K562 (cell line): ENCODE measurements around the gene LOXL3. TPM values are rescaled to one million over a fixed set of nuclear protein-coding genes. Genes with fewer than 3 reads are reported as not detected.
A peak's percentile ranks its signal among the peaks of the same experiment; 100 is the strongest.

ENCODE experiments used
- ADNP ChIP-seq: fragments of 200-800 bp; sonication (Bioruptor generic); IDR thresholded peaks from 2 replicates; pipeline ENCODE4 v1.6.1; 2016; ENCODE audit warnings: missing genetic modification characterization, missing compliant biosample characterization
- BHLHE40 ChIP-seq: IDR thresholded peaks from 2 replicates; pipeline ENCODE4 v1.6.1; 2011; ENCODE audit warnings: low read length, improper control_type of control experiment
- FOS ChIP-seq: IDR thresholded peaks from 3 replicates; pipeline ENCODE4 v1.6.1; 2011; ENCODE audit not compliant: insufficient read length; ENCODE audit errors: extremely low read depth
- LCOR ChIP-seq: sonication (generic); formaldehyde crosslinking; IDR thresholded peaks from 2 replicates; pipeline ENCODE4 v1.8.0; 2022; ENCODE audit warnings: mild to moderate bottlenecking, missing genetic modification reagents
- TCF7 ChIP-seq: sonication (generic); IDR thresholded peaks from 2 replicates; pipeline ENCODE4 v1.6.1; 2016; ENCODE audit warnings: antibody characterized with exemption, borderline replicate concordance
- ZC3H8 ChIP-seq: fragments of 450-650 bp; IDR thresholded peaks from 2 replicates; pipeline ENCODE4 v1.6.1; 2017
- ZNF134 ChIP-seq: fragments of 250-450 bp; sonication (Bioruptor Pico); conservative IDR thresholded peaks from 2 replicates; pipeline ENCODE4 v1.4.0; 2020
- ZNF184 ChIP-seq: sonication (generic); formaldehyde crosslinking; IDR thresholded peaks from 2 replicates; pipeline ENCODE4 v1.5.0; 2020; ENCODE audit warnings: missing genetic modification reagents
- ZNF24 ChIP-seq: fragments of 450-650 bp; IDR thresholded peaks from 2 replicates; pipeline ENCODE4 v1.6.1; 2016
- ZNF41 ChIP-seq: fragments of 250-450 bp; sonication (Bioruptor Pico); conservative IDR thresholded peaks from 2 replicates; pipeline ENCODE4 v1.4.0; 2020; ENCODE audit warnings: mild to moderate bottlenecking
- polyA plus RNA-seq, 8 experiments: library from polyadenylated mRNA; depleted of rRNA in 4 of 8; stranded (reverse) in 5 of 8; unstranded in 3 of 8; fragments of >200 nt; fragmentation: Nextera tagmentation in 2 of 8; fragmentation: Illumina TruSeq in 1 of 8; extraction: Ambion mirVana in 2 of 8; extraction: Trizol in 1 of 8; gene quantifications; 2 replicates each; pipeline versions ENCODE4 v1.2.1 to v1.2.3, GENCODE V29; 2011 to 2014; ENCODE audit warnings: inconsistent platforms in 1 of 8, missing spikeins in 1 of 8
- total RNA-seq, 7 experiments: library from RNA; depleted of rRNA in 6 of 7; stranded (reverse); fragments of >200 nt in 6 of 7; fragmentation: Illumina TruSeq in 2 of 7; extraction: Trizol in 2 of 7; gene quantifications; 2 replicates each; pipeline versions ENCODE4 v1.2.1 to v1.2.3, GENCODE V29; 2011 to 2021; ENCODE audit warnings: low replicate concordance in 1 of 7
- TF ChIP-seq, protein P1 (sequence below): sonication (generic); formaldehyde crosslinking; IDR thresholded peaks from 2 replicates; pipeline ENCODE4 v1.8.0; 2023; ENCODE audit warnings: missing genetic modification reagents, mild to moderate bottlenecking, borderline replicate concordance
- TF ChIP-seq, protein P2 (sequence below): IDR thresholded peaks from 2 replicates; pipeline ENCODE4 v1.6.1; 2014; ENCODE audit warnings: antibody characterized with exemption
- TF ChIP-seq, protein P3 (sequence below): sonication (generic); formaldehyde crosslinking; IDR thresholded peaks from 2 replicates; pipeline ENCODE4 v1.8.1; 2022; ENCODE audit warnings: missing genetic modification reagents
- TF ChIP-seq, protein P4 (sequence below): fragments of 250-450 bp; sonication (Bioruptor Pico); IDR thresholded peaks from 2 replicates; pipeline ENCODE4 v1.4.0; 2020; ENCODE audit warnings: mild to moderate bottlenecking, moderate library complexity, borderline replicate concordance
- TF ChIP-seq, protein P5 (sequence below): fragments of 450-650 bp; formaldehyde crosslinking; IDR thresholded peaks from 2 replicates; pipeline ENCODE4 v1.4.0; 2020; ENCODE audit warnings: mild to moderate bottlenecking, moderate library complexity

LOXL3 gene
- total and polyA plus RNA-seq, 9 of the 15 experiments (the other 6 are each of a cell fraction or from before 2014, with no cell fraction given): 0.22 to 0.99 (median 0.31) TPM

DNA sequence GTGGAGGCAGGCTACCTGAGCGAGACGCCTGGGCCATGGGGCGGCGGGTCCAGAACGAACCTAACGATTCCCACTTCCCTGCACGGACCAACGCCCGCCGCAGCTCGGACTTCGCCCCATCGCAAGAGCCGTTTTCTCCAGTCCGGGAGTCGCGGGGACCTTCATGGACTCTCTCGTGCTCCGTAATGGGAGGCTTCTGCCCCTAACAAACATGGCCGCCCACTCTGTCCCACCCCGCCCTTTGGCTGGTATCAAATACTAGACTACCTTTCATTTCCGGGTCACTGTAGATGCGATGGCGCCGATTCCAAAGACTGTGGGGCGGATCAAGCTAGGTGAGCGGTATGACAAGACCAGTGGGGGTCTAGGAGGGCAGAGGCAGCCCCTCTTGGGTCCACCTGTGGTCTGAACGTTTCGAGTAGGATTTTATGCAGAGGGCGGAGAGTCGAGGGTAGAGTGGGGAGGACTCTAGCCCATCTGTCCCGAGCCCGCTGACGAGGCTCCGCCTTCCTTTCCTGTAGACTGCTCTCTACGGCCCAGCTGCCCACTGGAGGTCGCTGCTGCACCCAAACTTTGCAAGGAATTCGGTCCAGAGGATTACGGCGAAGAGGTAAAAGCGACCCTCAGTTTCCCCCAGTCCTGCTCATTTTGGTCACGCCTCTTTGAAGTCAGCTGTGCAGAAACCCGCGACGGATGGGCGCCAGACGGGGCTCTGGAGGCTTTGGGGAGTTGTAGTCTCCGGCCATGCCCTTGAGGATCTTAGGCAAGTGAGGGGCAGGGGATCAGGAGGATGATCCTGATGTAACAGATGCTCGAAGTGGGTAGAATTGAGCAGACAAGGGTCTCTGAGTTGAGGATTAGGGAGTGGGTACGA lies 70.7 kb downstream of the LOXL3 start, which contains the start of the genes CCDC142 and TTC31 (continued):
- TF ChIP-seq, protein P1, sequence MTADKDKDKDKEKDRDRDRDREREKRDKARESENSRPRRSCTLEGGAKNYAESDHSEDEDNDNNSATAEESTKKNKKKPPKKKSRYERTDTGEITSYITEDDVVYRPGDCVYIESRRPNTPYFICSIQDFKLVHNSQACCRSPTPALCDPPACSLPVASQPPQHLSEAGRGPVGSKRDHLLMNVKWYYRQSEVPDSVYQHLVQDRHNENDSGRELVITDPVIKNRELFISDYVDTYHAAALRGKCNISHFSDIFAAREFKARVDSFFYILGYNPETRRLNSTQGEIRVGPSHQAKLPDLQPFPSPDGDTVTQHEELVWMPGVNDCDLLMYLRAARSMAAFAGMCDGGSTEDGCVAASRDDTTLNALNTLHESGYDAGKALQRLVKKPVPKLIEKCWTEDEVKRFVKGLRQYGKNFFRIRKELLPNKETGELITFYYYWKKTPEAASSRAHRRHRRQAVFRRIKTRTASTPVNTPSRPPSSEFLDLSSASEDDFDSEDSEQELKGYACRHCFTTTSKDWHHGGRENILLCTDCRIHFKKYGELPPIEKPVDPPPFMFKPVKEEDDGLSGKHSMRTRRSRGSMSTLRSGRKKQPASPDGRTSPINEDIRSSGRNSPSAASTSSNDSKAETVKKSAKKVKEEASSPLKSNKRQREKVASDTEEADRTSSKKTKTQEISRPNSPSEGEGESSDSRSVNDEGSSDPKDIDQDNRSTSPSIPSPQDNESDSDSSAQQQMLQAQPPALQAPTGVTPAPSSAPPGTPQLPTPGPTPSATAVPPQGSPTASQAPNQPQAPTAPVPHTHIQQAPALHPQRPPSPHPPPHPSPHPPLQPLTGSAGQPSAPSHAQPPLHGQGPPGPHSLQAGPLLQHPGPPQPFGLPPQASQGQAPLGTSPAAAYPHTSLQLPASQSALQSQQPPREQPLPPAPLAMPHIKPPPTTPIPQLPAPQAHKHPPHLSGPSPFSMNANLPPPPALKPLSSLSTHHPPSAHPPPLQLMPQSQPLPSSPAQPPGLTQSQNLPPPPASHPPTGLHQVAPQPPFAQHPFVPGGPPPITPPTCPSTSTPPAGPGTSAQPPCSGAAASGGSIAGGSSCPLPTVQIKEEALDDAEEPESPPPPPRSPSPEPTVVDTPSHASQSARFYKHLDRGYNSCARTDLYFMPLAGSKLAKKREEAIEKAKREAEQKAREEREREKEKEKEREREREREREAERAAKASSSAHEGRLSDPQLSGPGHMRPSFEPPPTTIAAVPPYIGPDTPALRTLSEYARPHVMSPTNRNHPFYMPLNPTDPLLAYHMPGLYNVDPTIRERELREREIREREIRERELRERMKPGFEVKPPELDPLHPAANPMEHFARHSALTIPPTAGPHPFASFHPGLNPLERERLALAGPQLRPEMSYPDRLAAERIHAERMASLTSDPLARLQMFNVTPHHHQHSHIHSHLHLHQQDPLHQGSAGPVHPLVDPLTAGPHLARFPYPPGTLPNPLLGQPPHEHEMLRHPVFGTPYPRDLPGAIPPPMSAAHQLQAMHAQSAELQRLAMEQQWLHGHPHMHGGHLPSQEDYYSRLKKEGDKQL (CRISPR knock-in tag): peak; percentile 86; the same call in 1 of the 2 replicates
- TF ChIP-seq ZC3H8 (no peak), ZNF41 (CRISPR knock-in tag) (no peak), ADNP (no peak), TCF7 (no peak), LCOR (0 out of 2 replicates have a peak, but pooled peaks have one; percentile 77), BHLHE40 (no peak), ZNF184 (CRISPR knock-in tag) (no peak), ZNF24 (0 out of 2 replicates have a peak, but pooled peaks have one; percentile 29), FOS (no peak), ZNF134 (CRISPR knock-in tag) (no peak)
- TF ChIP-seq, protein P2, sequence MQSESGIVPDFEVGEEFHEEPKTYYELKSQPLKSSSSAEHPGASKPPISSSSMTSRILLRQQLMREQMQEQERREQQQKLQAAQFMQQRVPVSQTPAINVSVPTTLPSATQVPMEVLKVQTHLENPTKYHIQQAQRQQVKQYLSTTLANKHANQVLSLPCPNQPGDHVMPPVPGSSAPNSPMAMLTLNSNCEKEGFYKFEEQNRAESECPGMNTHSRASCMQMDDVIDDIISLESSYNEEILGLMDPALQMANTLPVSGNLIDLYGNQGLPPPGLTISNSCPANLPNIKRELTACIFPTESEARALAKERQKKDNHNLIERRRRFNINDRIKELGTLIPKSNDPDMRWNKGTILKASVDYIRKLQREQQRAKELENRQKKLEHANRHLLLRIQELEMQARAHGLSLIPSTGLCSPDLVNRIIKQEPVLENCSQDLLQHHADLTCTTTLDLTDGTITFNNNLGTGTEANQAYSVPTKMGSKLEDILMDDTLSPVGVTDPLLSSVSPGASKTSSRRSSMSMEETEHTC: no peak
- TF ChIP-seq, protein P3, sequence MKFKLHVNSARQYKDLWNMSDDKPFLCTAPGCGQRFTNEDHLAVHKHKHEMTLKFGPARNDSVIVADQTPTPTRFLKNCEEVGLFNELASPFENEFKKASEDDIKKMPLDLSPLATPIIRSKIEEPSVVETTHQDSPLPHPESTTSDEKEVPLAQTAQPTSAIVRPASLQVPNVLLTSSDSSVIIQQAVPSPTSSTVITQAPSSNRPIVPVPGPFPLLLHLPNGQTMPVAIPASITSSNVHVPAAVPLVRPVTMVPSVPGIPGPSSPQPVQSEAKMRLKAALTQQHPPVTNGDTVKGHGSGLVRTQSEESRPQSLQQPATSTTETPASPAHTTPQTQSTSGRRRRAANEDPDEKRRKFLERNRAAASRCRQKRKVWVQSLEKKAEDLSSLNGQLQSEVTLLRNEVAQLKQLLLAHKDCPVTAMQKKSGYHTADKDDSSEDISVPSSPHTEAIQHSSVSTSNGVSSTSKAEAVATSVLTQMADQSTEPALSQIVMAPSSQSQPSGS (CRISPR knock-in tag): no peak
- TF ChIP-seq, protein P4, sequence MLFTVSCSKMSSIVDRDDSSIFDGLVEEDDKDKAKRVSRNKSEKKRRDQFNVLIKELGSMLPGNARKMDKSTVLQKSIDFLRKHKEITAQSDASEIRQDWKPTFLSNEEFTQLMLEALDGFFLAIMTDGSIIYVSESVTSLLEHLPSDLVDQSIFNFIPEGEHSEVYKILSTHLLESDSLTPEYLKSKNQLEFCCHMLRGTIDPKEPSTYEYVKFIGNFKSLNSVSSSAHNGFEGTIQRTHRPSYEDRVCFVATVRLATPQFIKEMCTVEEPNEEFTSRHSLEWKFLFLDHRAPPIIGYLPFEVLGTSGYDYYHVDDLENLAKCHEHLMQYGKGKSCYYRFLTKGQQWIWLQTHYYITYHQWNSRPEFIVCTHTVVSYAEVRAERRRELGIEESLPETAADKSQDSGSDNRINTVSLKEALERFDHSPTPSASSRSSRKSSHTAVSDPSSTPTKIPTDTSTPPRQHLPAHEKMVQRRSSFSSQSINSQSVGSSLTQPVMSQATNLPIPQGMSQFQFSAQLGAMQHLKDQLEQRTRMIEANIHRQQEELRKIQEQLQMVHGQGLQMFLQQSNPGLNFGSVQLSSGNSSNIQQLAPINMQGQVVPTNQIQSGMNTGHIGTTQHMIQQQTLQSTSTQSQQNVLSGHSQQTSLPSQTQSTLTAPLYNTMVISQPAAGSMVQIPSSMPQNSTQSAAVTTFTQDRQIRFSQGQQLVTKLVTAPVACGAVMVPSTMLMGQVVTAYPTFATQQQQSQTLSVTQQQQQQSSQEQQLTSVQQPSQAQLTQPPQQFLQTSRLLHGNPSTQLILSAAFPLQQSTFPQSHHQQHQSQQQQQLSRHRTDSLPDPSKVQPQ (CRISPR knock-in tag): no peak
- TF ChIP-seq, protein P5, sequence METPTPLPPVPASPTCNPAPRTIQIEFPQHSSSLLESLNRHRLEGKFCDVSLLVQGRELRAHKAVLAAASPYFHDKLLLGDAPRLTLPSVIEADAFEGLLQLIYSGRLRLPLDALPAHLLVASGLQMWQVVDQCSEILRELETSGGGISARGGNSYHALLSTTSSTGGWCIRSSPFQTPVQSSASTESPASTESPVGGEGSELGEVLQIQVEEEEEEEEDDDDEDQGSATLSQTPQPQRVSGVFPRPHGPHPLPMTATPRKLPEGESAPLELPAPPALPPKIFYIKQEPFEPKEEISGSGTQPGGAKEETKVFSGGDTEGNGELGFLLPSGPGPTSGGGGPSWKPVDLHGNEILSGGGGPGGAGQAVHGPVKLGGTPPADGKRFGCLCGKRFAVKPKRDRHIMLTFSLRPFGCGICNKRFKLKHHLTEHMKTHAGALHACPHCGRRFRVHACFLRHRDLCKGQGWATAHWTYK (CRISPR knock-in tag): no peak
